IMR-90 (cell line): ENCODE data around the gene RND1.

ENCODE experiments used
- BHLHE40 ChIP-seq: fragments of 150-350 bp; IDR thresholded peaks from 2 replicates; pipeline ENCODE4 v1.6.1; 2016; ENCODE audit warnings: mild to moderate bottlenecking, low read depth, low read length
- CEBPB ChIP-seq: IDR thresholded peaks from 2 replicates; pipeline ENCODE4 v1.6.1; 2012; ENCODE audit warnings: low read depth, low read length, improper control_type of control experiment
- CHD1 ChIP-seq: IDR thresholded peaks from 2 replicates; pipeline ENCODE4 v1.6.1; 2012; ENCODE audit warnings: low read depth, low read length, improper control_type of control experiment
- FOS ChIP-seq: fragments of 150-350 bp; IDR thresholded peaks from 2 replicates; pipeline ENCODE4 v1.6.1; 2016; ENCODE audit warnings: low read depth, low read length
- MXI1 ChIP-seq: IDR thresholded peaks from 2 replicates; pipeline ENCODE4 v1.6.1; 2012; ENCODE audit warnings: low read depth, mild to moderate bottlenecking, low read length, moderate library complexity, borderline replicate concordance
- POLR2A ChIP-seq: IDR thresholded peaks from 2 replicates; pipeline ENCODE4 v1.6.1; 2012; ENCODE audit warnings: mild to moderate bottlenecking, low read depth, low read length
- RCOR1 ChIP-seq: IDR thresholded peaks from 2 replicates; pipeline ENCODE4 v1.6.1; 2012; ENCODE audit warnings: mild to moderate bottlenecking, low read length, improper control_type of control experiment; ENCODE audit not compliant: insufficient replicate concordance
- TF ChIP-seq, protein P1 (sequence below): conservative IDR thresholded peaks from 2 replicates; pipeline ENCODE4 v1.5.1; 2012; ENCODE audit warnings: mild to moderate bottlenecking, low read depth, low read length, improper control_type of control experiment
- TF ChIP-seq, protein P2 (sequence below): fragments of 150-350 bp; IDR thresholded peaks from 2 replicates; pipeline ENCODE4 v1.6.1; 2017; ENCODE audit warnings: mild to moderate bottlenecking, antibody characterized with exemption, low read length, low read depth
- TF ChIP-seq, protein P3 (sequence below): fragments of 150-350 bp; IDR thresholded peaks from 2 replicates; pipeline ENCODE4 v1.6.1; 2016; ENCODE audit warnings: low read depth, mild to moderate bottlenecking, low read length, moderate library complexity, borderline replicate concordance

DNA sequence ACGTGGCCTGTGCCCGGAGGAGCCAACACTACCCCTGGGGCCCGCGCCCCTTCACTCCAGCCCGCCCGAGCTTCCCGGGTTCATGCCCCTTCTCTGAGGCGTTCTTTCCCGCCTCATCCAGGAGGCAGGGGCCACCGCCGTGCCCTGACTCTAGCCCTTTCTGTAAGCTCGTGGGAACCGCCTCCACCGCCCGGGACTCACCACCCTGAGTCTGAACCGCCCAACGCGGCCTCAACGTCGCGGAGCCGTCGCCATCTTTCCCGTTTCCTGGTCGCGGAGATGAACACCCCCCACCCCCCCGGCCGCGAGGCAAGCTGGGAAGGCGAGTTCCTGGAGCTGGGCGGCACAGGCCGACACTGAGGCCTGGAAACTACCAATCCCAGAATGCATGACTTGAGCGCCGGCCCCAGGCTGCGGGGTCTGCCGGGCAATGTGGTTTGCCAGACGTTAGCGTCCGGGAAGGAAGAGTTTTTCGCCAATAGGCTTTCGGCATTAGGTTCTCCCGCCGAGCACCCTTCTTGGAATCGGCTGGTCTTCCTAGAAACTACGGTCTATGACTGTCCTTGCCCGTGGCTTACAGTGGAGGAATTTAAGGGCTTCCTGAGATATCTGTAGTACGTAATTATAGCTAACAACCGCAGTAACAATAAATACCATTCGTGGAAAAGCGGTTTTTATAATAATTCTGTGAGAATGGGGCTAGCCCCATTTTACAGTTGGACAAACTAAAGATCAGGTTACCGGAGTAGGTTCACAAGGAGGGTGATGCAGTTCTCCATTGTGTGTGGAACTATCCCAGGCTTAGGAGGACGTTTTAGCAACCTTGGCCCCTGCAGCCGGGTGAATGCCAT is 13.6 kb downstream of the RND1 start, which contains the start of gene DDX23:
- TF ChIP-seq FOS = no peak
- TF ChIP-seq, protein P1, sequence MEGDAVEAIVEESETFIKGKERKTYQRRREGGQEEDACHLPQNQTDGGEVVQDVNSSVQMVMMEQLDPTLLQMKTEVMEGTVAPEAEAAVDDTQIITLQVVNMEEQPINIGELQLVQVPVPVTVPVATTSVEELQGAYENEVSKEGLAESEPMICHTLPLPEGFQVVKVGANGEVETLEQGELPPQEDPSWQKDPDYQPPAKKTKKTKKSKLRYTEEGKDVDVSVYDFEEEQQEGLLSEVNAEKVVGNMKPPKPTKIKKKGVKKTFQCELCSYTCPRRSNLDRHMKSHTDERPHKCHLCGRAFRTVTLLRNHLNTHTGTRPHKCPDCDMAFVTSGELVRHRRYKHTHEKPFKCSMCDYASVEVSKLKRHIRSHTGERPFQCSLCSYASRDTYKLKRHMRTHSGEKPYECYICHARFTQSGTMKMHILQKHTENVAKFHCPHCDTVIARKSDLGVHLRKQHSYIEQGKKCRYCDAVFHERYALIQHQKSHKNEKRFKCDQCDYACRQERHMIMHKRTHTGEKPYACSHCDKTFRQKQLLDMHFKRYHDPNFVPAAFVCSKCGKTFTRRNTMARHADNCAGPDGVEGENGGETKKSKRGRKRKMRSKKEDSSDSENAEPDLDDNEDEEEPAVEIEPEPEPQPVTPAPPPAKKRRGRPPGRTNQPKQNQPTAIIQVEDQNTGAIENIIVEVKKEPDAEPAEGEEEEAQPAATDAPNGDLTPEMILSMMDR = no peak
- TF ChIP-seq, protein P2, sequence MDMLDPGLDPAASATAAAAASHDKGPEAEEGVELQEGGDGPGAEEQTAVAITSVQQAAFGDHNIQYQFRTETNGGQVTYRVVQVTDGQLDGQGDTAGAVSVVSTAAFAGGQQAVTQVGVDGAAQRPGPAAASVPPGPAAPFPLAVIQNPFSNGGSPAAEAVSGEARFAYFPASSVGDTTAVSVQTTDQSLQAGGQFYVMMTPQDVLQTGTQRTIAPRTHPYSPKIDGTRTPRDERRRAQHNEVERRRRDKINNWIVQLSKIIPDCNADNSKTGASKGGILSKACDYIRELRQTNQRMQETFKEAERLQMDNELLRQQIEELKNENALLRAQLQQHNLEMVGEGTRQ = no peak
- TF ChIP-seq MXI1 = peak; percentile 73; the same call in 1 of the 2 replicates
- TF ChIP-seq POLR2A = peak; percentile 68; the same call in 1 of the 2 replicates
- TF ChIP-seq RCOR1 = peak; percentile 53
- TF ChIP-seq BHLHE40 = no peak
- no peak for TF ChIP-seq CEBPB
- TF ChIP-seq CHD1 = peak; percentile 69; the same call in 1 of the 2 replicates
- TF ChIP-seq, protein P3, sequence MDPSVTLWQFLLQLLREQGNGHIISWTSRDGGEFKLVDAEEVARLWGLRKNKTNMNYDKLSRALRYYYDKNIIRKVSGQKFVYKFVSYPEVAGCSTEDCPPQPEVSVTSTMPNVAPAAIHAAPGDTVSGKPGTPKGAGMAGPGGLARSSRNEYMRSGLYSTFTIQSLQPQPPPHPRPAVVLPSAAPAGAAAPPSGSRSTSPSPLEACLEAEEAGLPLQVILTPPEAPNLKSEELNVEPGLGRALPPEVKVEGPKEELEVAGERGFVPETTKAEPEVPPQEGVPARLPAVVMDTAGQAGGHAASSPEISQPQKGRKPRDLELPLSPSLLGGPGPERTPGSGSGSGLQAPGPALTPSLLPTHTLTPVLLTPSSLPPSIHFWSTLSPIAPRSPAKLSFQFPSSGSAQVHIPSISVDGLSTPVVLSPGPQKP = no peak
